GM18870 (cell line): ENCODE data around the gene SNRNP48.

Source experiments
- ATAC-seq: cut with Tn5 transposase; IDR thresholded peaks from one replicate; pipeline ENCODE4 v1.9.1; 2021; ENCODE audit warnings: moderate library complexity; ENCODE audit not compliant: unreplicated experiment

Gene SNRNP48

DNA sequence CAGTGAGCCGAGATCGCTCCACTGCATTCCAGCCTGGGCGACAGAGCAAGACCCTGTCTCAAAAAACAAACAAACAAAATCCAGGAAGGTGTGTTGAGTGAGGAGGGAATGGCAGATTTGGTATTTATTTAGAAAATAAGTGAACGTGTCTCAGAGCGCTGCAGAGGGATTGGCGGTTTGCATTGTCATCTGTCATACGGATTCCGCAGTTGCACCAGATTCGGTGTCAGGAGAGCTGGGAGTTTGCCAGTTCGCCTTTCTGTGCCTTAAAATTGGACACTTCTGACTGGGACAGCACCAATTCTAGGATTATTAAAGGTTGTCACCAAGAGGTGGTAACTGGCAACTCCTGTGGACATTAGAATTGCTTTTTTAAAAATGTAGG lies 912 bp downstream of the SNRNP48 start:
- ATAC-seq: no peak

- no peak for ATAC-seq
Measured at GRCh38 chr6:7591770-7592169, 1.8 kb downstream of the SNRNP48 start.

GRCh38 chr6:7593229-7593628 lies 3.2 kb downstream of the SNRNP48 start:
- ATAC-seq: no peak

DNA sequence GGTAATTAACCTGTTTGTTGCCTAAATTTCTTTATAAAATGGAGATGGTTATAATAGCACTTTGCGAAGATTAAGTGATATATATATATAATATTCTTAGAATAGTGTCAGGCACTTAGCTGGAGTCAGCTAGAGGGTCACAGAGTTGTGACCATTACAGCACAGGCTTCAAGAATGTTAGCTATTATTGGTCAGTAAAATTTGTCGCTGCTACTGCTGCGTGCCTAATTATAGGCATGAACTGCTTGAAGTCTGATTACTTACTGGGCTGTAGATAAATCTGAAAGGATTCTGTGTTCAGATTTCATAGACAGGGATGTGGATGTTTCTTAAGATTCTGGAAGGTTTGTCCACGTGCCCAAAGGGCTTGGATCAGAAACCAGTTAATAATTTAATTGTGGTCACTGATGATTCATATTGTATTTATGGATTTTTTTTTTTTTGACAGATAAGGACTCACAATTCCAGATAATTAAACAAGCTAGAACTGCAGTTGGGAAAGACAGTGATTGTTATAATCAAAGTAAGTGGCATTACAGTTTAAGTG lies 4.7 kb downstream of the SNRNP48 start:
- ATAC-seq: no peak

DNA sequence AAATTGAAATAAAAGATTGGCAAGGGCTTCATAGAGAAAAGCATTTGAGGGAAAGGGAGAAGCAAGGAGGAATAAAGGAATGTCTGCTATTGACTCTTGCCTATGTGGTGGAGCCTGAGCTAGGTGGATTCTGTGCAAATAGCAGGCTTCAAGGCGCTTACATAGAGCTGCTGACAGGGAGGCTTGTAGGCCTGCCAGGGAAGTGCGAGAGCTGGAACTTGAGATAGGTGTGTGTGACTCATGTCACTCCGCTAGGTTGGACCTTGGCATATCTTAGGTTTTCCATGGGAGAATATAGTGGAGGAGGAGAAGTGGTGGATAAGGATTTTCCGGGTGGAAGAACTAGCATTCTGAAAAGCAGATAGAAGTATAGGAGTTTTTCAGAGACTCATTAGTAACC lies 14.0 kb downstream of the SNRNP48 start:
- ATAC-seq: no peak

GRCh38 chr6:7604506-7604905 lies 14.5 kb downstream of the SNRNP48 start:
- ATAC-seq: no peak

GRCh38 chr6:7615611-7616383 lies 25.8 kb downstream of the SNRNP48 start:
- no peak for ATAC-seq

GRCh38 chr6:7617801-7618764 lies 28.1 kb downstream of the SNRNP48 start:
- ATAC-seq: peak; percentile 70

DNA sequence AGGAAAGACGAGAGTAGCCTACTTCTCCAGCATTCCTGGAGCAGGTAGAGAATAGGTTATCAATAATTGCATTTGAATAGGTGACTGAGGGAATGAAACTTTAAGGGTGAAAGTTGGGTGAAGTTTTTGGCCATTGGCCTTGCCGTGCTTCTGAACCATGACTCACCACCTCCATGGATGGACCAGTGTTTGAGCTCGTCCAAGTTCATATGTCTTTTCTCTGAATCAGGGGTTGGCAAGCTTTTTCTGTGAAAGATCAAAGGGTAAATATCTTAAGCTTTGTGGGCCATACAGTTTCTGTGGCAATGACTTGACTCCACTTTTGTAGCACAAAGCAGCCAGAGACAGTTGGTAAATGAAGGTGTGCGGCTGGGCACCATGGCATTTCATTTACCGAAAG lies 31.8 kb downstream of the SNRNP48 start:
- ATAC-seq: no peak

- no peak for ATAC-seq
Measured at GRCh38 chr6:7624796-7625710, 35.1 kb downstream of the SNRNP48 start.

DNA sequence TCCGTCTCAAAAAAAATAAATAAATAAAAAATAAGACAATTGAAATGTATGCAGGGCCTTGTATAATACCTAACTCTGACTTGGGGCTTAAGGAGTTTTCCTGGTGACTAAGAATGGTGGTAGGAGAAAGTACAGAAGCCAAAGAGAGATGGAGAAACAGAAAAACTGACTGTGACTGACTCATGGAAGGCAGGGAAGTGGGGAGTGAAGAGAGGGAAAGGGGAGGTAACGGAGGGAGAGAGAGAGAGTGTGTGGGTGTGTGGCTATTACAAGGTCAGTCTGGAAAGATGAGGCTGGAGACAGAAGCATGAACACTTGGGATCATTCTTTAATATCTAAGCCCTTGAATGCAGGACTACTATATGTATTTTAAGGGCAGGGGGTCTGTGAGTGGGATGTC lies 38.5 kb downstream of the SNRNP48 start:
- no peak for ATAC-seq

- ATAC-seq: no peak
Measured at GRCh38 chr6:7628909-7629308, 38.9 kb downstream of the SNRNP48 start.

GRCh38 chr6:7629321-7629720 lies 39.3 kb downstream of the SNRNP48 start:
- ATAC-seq: no peak

GRCh38 chr6:7630792-7631191 lies 40.8 kb downstream of the SNRNP48 start:
- no peak for ATAC-seq

GRCh38 chr6:7631466-7631865 lies 41.5 kb downstream of the SNRNP48 start:
- no peak for ATAC-seq

GRCh38 chr6:7632501-7633290 lies 42.7 kb downstream of the SNRNP48 start:
- ATAC-seq: no peak

- no peak for ATAC-seq
Measured at GRCh38 chr6:7633361-7633760, 43.4 kb downstream of the SNRNP48 start.

GRCh38 chr6:7636151-7636550 lies 46.2 kb downstream of the SNRNP48 start:
- ATAC-seq: no peak

- no peak for ATAC-seq
Measured at GRCh38 chr6:7637533-7637932, 47.5 kb downstream of the SNRNP48 start.

- ATAC-seq: no peak
Measured at GRCh38 chr6:7639427-7639826, 49.4 kb downstream of the SNRNP48 start.
